ENCODE results near the gene MMP17.

The MMP17 gene

DNA sequence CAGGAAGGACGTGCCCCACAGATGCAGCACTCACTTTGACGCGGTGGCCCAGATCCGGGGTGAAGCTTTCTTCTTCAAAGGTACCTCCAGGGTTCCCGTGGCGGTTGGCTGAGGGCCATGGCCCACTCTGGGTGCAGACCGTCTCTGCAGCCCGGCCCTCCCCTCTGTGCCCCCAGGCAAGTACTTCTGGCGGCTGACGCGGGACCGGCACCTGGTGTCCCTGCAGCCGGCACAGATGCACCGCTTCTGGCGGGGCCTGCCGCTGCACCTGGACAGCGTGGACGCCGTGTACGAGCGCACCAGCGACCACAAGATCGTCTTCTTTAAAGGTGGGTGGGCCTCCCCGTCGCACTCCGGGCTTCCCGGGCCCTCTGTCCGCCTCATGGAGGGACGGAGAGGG, 16.9 kb downstream of the MMP17 start:
- TF ChIP-seq, protein P1, sequence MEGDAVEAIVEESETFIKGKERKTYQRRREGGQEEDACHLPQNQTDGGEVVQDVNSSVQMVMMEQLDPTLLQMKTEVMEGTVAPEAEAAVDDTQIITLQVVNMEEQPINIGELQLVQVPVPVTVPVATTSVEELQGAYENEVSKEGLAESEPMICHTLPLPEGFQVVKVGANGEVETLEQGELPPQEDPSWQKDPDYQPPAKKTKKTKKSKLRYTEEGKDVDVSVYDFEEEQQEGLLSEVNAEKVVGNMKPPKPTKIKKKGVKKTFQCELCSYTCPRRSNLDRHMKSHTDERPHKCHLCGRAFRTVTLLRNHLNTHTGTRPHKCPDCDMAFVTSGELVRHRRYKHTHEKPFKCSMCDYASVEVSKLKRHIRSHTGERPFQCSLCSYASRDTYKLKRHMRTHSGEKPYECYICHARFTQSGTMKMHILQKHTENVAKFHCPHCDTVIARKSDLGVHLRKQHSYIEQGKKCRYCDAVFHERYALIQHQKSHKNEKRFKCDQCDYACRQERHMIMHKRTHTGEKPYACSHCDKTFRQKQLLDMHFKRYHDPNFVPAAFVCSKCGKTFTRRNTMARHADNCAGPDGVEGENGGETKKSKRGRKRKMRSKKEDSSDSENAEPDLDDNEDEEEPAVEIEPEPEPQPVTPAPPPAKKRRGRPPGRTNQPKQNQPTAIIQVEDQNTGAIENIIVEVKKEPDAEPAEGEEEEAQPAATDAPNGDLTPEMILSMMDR (IDR thresholded peaks at IDR 0.05; ENCODE audit: borderline replicate concordance, control extremely low read depth, extremely low read depth, insufficient read depth, missing control alignments): no peak
- DNase-seq (ENCODE audit: low spot score): no peak
- in situ Hi-C loops (cut with MboI; ENCODE audit: low sequenced_read_pairs, unreplicated experiment): no loop called here

DNA sequence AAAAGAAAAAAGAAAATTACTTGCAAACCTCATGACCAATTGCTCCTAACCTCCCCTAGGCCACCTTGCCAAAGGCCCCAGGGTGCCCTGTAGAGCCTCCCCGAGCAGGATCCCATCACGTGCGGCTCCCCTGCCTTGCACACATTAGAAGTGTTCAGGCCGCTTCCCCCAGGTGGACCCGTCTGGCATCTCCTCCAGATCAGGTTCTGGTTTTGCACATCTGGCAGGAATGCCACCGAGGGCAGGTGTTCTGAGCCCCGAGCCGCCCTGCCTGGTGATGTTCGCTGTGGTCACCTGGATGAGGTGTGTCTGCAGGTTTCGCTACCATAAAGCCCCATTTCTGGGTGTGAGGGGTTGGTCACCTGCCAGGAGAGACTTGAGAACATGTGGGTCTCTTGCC, 19.3 kb downstream of the MMP17 start:
- in situ Hi-C loops (cut with MboI; ENCODE audit: low sequenced_read_pairs, unreplicated experiment): no loop called here
- TF ChIP-seq, protein P1 (IDR thresholded peaks at IDR 0.05; ENCODE audit: borderline replicate concordance, control extremely low read depth, extremely low read depth, insufficient read depth, missing control alignments): no peak
- no peak for DNase-seq (ENCODE audit: low spot score)

DNA sequence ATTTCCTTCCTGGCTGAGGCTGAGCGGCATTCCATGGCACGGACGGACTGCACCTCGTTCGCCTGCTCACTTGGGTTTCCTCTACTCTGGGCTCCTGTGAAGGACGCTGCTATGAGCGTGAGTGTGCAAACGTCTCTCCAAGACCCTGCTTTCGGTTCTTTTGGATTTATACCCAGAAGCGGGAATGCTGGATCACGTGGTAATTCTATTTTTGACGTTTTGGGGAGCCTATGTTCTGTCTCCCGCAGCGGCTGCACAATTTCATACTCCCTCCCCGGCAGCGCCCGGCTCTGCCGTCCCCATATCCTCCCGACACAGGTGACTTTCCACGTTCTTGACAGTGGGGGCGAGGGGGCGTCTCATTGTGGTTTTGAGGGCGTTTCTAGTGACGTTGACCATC, 20.6 kb downstream of the MMP17 start:
- DNase-seq (ENCODE audit: low spot score): no peak
- TF ChIP-seq, protein P1 (IDR thresholded peaks at IDR 0.05; ENCODE audit: borderline replicate concordance, control extremely low read depth, extremely low read depth, insufficient read depth, missing control alignments): no peak
- in situ Hi-C loops (cut with MboI; ENCODE audit: low sequenced_read_pairs, unreplicated experiment): no loop called here

DNA sequence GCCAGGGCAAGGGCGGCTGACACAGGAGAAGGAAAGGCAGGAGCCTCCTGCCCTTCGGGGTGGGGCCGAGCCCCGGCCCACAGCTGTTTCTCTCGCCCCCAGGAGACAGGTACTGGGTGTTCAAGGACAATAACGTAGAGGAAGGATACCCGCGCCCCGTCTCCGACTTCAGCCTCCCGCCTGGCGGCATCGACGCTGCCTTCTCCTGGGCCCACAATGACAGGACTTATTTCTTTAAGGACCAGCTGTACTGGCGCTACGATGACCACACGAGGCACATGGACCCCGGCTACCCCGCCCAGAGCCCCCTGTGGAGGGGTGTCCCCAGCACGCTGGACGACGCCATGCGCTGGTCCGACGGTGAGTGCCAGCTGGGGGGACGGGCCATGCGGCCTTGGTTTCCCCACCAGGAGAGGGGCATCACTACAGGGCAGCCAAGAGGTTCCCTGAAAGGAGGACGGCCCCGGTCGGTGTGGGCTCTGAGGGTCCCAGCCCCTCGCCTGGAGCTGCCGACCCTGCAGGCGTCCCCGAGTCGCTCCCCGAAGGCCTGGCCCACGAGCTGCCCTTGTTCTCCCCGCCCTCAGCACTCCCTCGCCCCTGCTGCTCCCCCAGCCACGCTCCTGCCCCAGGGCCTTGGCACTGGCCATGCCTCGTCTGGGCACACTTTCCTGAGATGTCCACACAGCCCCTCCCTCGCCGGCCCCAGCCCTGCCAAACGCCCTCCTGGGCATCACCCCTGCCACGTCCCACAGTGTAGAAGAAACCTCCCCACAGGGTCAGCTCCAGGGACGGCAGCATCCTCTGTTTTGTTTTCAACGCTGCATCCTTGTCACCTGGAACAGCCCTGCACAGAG, 21.7 kb downstream of the MMP17 start:
- TF ChIP-seq, protein P1 (IDR thresholded peaks at IDR 0.05; ENCODE audit: borderline replicate concordance, control extremely low read depth, extremely low read depth, insufficient read depth, missing control alignments): no peak
- no peak for DNase-seq (ENCODE audit: low spot score)
- in situ Hi-C loops (cut with MboI; ENCODE audit: low sequenced_read_pairs, unreplicated experiment): no loop called here

DNA sequence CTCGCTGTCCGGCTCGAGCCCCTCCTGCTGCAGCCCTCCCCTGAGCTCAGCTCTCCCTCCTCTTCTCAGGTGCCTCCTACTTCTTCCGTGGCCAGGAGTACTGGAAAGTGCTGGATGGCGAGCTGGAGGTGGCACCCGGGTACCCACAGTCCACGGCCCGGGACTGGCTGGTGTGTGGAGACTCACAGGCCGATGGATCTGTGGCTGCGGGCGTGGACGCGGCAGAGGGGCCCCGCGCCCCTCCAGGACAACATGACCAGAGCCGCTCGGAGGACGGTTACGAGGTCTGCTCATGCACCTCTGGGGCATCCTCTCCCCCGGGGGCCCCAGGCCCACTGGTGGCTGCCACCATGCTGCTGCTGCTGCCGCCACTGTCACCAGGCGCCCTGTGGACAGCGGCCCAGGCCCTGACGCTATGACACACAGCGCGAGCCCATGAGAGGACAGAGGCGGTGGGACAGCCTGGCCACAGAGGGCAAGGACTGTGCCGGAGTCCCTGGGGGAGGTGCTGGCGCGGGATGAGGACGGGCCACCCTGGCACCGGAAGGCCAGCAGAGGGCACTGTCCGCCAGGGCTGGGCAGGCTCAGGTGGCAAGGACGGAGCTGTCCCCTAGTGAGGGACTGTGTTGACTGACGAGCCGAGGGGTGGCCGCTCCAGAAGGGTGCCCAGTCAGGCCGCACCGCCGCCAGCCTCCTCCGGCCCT, 22.8 kb downstream of the MMP17 start:
- DNase-seq (ENCODE audit: low spot score): no peak

More for the DNA sequence above, 22.8 kb downstream of the MMP17 start:
- TF ChIP-seq, protein P1 (IDR thresholded peaks at IDR 0.05; ENCODE audit: borderline replicate concordance, control extremely low read depth, extremely low read depth, insufficient read depth, missing control alignments): no peak
- in situ Hi-C loops (cut with MboI; ENCODE audit: low sequenced_read_pairs, unreplicated experiment): no loop called here

Measured in GM13976 (cell line).